HG02885 (cell line): ENCODE data around the gene GLIS1.

Experiments used
- ATAC-seq: cut with Tn5 transposase; IDR thresholded peaks from one replicate; pipeline ENCODE4 v1.9.1; 2021; ENCODE audit warnings: mild to moderate bottlenecking; ENCODE audit not compliant: unreplicated experiment, poor library complexity

GLIS1 gene

GRCh38 chr1:53587252-53587988 lies 151.5 kb downstream of the GLIS1 start:
- no peak for ATAC-seq

DNA sequence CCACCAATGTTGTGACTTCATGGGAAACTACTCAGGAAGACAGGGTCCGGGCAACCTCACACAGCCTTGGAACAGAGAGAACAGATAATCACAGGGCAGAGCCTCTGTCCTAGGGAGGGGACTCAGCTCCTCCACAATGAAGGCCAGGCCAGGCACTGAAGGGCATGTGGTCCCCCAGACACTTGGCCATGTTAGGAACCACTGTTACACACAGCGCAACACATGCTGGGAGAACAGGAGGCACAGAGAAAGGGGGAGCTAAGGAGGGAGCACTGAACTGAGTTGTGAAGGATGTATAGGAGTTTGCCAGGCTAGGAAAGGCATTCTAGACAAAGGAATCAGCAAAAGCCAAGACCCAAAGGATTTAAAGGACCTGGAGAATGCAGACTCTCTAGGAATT lies 152.2 kb downstream of the GLIS1 start:
- no peak for ATAC-seq

DNA sequence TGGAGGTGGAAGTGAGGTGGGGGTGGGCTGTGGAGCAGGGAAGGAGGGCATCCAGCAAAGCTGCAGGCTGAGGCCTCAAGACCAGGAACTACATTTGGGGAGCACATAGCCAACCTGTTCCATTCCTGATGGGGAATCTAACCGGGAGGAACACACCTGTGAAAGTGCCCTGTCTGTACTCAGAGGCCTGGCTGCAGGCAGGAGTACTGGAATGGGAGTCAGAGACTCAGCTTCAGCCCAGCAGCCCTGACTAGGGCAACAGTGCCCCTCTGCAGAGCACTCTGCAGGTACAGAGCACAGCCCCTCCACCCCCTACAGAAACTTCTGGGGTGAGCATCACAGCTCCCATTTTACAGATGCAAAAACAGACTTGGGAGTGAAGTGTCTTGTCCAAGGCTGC lies 153.4 kb downstream of the GLIS1 start:
- no peak for ATAC-seq

- ATAC-seq = no peak
Measured at GRCh38 chr1:53585129-53585528, 153.8 kb downstream of the GLIS1 start.

DNA sequence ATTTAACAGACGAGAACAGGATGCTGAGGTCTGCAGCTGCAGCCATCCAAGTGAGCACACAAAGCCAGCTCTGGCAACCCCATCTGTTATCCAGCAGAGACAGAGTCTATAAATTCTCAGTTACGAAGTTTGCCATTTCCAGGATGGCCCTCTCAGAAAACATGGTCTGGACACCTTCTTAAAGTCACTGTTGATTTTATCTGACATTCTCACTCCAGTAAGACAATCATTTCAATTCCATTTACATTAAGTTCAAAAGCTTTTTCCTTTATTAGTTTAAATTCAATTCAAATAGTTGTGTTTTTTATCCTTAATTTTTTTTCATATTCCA lies 154.2 kb downstream of the GLIS1 start:
- ATAC-seq = no peak

DNA sequence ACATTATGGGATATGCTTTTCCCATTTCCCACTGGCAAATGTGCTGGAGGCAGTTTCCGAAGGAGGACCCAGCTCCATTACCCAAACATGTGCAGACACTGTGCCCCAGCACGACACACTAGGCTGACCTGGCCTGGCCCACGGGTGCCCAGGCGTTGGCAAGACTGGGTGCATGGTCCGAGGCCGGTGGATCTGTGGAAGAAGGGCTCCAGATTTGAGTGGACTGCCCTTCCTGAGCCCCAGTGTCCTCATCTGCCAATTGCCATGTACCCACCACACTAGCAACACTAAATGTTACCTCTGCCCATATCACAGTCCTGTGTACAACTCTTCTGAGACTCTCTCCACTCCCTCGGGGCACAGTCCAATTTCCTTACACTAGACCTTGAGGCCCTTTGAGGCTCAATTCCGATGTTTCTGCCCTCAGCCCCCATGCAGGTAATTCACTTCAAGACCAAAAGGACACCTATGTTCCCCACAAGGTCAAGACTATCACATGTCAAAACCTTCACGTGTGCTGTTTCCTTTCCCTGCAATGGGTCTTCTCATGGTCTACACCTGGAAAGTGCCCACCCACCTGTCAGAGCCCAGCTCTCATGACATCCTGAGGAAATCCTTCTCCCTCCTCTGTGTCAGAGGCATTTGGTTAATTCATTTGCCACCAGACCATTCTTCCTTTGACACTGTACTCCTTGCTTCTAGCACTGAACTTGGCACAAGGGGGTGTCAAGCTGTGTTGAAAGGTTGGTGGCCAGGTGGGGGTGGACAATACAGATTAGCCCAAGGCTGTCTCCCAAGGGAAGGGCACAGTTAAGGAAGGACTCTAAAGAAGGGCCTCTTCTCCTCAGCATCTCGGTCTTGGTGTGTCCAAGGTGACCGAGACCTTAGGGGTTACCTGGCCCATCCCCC lies 154.8 kb downstream of the GLIS1 start:
- ATAC-seq = no peak

- no peak for ATAC-seq
Measured at GRCh38 chr1:53583021-53583867, 155.7 kb downstream of the GLIS1 start.

DNA sequence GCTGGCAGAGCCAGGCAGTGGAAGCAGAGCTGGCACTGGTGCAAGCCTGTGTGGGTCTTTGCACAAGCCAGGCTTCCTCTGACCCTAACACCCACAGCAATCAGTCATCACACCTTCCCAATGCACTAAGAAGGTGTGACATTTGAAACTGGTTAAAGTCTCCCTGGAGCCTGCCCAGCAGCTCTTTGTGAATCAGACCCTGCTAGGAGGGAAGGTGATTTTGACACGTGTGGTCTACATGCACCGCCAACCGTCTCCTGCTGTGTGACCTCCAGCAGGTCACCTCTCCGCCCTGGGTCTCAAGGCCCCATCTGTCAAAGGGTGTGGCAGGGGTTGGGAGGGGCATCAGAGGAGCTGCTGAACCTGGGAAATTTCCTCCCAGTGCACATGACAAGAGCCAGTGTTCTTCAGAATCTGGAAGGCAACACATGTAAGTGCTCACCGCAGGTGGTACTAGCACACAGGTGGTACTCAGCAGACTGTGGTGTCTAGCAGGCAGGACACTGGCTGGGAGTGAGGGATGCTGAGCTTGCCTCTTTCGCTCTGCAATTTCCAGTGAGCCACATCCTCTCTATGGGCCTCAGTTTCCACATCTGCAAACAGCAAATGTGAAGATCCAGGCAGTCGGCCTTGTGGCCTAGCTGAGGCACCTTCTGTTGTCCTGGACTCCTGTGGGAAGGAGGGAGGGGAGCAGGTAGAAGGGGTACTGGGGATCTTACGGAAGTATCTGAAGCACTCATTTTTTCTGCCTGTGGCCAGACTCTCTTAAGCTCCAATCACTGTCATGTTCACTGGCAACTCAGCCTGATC lies 156.5 kb downstream of the GLIS1 start:
- no peak for ATAC-seq

- no peak for ATAC-seq
Measured at GRCh38 chr1:53581476-53581875, 157.5 kb downstream of the GLIS1 start.

DNA sequence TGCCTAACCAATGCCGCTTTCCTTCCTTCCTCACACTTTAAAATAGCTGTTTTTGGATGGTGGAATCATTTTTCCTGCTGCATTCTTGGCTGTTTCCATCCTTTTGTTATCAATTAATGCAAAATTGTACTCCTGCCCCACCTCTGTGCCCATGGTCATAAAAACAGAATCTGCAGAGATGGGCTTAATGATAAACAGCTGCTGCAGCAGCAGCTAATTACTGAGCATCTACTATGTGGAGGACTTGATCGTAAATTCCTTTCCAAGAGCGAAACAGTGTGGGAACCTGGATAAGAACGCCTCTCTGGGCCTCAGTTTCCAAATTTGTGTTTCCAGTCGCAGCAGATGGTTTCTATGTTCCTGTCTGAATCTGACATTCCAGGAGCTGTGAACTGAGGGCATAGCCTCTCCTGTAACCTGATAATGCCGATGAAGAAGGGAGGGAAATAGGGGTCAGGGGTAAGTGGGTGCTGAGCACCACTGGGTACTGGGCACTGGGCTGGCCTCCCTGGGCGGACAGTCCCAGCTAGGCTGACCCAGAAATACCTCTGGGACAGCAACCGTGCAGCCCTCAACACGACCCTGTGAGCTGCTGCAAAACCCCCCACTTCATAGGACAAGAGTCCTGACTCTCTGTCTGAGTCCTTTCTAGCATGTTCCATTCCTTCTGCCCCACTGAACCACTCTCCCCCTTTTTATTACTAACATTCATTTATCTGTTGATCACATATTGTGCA lies 158.1 kb downstream of the GLIS1 start:
- ATAC-seq = no peak

GRCh38 chr1:53580009-53580400 lies 159.0 kb downstream of the GLIS1 start:
- ATAC-seq = no peak

DNA sequence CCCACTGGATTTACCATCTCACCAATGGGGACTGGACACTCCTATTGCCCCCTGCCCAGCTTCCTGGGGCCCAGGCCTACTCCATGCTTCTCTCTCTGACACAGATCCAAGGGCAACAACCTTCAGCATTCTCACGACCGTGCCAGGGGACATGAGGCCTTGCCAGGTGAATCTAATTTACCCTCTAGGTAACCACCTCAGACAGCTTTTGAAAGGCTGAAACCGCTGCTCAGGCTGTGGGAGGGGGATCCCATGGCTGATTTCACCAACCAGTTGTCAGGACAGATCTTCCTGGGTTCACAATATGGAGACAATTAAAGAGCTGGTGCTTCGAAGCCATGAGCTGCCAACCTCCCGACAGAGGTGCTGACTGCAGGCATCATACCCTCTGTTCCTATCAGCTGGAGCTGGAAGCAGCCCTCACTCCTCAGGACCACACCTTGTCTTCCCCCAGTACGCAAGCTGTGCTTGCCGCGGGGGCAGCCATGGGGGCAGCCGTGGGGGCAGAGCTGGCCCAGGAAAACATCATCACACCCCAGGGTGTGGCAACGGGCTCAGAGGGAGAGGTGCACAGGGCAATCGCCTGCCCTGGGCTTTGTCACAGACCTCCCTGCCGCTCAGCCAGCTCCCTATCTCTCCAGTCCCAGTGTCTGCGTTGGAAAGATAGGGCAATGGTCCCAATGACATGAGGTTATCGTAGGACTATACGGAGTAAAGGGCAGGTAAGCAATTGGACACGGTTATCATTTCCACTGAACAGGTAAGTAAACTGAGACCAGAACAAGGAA lies 159.5 kb downstream of the GLIS1 start:
- ATAC-seq = no peak

DNA sequence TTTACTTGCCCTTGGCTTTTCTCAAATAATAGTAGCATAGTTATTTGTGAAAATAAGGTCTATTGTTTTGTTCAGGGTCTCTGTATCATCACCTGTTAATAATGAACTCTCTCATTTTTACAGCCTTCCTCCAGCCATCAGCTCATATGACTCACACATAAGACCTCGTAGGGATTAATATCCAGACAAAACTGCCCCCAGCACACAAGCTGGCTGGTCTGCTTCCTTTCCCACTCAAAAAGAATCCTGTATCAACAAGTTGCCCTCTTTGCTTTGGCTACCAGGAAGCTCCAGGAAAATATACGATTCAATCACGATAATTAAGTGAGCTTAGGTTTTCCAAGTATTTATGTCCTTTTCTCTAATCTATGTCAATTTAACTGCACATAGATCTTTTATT lies 160.6 kb downstream of the GLIS1 start:
- no peak for ATAC-seq

DNA sequence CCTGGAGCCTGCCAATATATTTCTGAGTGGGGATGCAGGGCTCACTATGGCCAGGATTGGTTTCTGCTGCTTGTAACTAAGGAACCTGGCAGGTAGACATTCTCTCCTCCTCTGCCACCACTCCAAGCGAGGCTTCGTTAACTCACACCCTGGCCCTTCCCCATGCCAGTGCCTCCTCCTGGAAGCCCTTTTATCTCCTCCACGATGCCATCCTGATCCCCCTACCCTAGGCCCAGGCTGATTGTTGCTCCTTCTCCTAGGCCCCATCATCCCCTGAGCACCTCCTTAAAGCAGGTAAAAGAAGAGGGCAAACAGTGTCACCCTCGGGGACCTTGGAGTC lies 161.2 kb downstream of the GLIS1 start:
- ATAC-seq = no peak

GRCh38 chr1:53576866-53577760 lies 161.9 kb downstream of the GLIS1 start:
- no peak for ATAC-seq

DNA sequence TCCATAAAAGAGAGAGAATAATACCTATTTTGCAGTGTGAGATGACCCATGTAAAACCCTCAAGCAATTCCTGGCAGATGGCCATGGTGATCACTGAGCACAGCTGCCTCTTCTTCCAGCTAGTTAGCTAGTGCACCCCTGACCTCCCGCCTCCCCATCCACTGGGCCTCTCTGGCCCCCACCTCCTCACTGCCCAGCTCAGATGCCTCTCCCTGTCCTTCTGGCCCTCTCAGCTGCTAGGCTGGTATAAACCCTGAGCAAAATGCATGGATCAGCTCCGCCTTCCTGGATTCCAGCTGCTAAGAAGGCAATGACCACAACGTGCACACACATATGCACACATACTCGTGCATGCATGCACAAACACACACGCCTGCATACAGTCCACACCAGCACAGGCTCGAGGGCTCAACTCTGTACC lies 162.6 kb downstream of the GLIS1 start:
- no peak for ATAC-seq

- no peak for ATAC-seq
Measured at GRCh38 chr1:53575955-53576320, 163.0 kb downstream of the GLIS1 start.
